GM19035 (cell line): ENCODE data around the gene AHR.
A peak's percentile ranks its signal among the peaks of the same experiment; 100 is the strongest.

Experiments used
- ATAC-seq: cut with Tn5 transposase; IDR thresholded peaks from one replicate; pipeline ENCODE4 v1.9.1; 2021; ENCODE audit not compliant: unreplicated experiment

The AHR gene

DNA sequence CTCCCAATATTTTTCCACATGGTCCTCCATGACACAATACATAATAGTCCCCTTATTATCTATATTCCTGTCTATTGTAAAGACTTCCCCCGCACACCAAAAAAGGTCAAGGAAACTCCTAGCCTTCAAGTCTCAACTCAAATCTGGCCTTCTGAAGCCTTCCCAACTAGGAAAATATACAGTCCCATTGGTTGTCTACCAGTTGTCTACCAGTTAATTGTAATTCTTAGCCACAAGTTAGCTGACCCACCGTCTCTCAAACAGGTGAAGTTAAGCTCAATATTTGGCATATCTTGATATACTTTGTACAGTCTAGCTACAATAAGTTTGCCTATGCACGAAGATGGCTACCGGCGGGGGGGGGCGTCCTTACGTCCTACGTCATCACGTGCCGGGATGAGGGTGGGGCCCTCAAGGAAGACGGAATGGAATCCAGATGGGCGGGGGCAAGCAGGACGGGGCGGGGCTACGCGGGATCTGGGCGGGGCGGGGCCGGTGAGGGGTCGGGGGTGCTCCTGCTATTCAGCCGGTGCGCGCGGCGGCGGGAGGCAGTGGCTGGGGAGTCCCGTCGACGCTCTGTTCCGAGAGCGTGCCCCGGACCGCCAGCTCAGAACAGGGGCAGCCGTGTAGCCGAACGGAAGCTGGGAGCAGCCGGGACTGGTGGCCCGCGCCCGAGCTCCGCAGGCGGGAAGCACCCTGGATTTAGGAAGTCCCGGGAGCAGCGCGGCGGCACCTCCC lies at the start of gene AHR:
Gene AHR, plus strand, starts transcription at position 551 of the 738 bp plus-strand sequence. CDS start 613 bp downstream, outside the sequence.
- ATAC-seq, result peak; percentile 52

DNA sequence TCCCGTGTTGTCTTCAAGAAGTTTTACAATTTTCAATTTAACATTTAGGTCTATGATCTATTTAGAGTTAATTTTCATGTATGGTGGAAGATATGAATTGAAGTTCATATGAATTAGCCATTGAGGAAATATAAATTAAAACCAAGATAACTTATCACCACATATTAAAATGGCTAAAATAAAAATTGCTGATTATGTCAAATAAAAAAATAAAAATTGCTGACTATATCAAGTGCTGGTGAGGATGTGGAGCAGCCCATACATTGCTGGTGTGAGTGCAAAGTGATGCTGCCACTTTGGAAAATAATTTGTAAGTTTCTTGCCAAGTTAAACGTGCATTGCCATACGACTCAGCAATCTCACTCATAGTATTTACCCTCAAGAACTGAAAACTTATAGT lies 44.6 kb upstream of the AHR start:
- ATAC-seq, result no peak

DNA sequence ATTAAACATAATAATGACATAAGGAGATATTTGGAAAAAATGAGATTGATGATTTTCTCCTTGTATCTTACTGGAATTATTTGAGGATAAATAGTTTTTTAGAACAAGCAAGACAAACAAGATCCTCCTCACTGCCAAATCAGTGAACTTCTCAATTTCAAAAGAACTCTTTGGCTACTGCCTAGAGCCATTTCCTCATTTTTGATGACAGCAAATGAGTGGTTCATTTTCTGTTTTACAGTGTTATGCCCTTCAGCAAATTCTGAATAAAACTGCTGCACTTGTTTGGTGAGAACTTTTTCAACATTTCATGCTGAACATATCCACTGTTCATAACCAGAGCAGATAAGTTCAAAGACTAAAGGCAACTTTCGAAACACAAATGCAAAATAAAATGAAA lies 42.5 kb upstream of the AHR start:
- no peak for ATAC-seq

DNA sequence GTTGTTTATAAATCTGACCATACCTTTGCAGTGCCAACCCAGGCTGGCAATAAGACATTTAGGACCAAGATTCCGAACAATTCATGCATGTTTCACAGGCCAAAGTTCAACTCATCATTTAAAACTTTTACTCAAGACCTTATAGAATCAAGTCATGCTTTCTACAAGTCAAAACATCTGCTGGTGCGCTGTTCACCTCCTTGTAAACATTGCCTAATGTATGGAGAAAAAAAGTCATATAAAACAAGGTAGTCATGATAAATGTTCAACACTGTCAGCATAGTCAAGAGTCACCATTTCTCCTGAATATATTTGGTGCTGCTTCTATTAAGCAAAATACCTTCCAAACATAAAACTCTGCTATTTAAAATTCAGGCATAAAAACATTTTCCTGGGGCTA lies 42.1 kb upstream of the AHR start:
- no peak for ATAC-seq

DNA sequence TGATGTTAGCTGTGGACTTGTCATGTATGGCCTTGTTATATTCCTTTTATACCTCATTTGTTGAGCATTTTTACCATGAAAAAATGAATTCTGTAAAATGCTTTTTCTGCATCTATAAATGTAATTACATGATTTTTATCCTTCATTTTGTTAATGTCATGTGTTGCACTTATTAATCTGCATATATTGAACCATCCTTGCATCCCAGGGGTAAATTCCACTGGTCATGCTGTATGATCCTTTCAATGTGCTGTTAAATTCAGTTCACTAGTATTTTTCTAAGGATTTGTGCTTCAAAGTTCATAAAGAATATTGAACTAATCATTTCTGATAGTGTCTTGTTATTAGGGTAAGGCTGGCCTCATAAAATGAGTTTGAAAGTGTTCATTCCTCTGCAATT lies 31.9 kb upstream of the AHR start:
- no peak for ATAC-seq

DNA sequence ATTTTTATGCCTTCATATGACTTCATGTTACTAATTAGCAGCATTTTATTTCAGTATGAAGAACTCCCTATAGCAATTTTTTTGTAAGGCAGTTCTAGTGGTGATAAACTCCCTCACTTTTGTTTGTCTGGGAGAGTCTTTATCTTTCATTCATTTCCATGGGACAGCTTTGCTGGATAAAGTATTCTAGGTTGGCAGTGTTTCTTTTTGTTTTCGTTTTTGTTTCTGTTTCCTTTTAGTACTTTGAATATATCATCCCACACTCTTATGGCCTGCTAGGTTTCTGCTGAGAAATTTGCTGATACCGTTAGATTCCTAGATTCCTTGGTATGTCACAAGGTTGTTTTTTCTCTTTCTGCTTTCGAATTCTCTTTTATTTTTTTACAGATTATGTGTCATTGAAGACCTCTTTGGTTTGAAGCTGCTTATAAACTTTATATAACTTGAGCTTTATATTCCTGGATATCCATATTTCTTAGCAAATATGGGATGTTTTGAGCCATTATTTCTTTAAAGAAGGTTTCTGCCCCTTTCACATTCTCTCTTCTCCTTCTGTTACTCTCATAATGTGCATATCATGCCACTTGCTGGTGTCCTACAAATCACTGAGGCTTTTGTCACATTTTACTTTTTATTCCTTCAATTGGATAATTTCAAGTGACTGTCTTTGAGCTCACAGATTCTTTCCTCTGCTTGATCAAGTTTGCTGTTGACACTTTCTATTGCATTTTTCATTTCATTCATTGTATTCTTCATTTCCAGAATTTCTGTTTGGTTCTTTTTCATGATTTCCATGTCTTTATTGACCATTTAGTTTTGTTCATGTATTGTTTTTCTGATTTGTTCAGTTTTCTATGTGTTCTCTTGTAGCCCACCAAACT lies 28.9 kb upstream of the AHR start:
- ATAC-seq, result no peak

DNA sequence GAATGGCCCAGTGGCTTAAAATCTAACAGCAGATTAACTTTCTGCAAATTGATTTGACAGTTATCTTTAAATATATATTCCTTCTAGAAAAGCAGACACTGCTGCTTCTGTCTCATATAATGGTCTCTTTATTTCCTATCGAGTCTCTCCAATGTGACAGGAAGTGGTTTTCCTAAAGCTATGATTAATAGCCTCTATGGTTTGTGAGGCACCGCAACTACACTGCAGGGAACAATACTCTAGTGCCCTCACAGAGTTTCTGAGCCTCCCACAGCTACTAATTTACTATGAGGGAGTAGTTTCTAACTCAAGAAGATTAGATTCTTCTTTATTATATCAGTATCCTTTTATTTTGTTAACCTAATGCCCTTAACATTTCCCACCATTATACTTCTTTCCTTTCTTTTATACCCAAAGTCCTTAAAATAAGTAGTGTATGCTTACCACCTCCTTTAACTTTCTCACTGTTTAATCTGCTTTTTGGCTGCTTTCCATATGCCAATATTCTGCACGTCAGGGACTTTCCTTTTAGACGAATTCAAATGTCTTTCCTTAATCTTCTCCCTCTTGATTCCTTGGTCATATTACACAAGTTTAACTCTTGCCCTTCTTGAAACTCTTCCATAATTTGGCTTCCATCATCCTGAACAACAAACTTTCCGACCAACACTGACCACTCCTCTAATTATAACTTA lies 23.8 kb upstream of the AHR start:
- no peak for ATAC-seq

DNA sequence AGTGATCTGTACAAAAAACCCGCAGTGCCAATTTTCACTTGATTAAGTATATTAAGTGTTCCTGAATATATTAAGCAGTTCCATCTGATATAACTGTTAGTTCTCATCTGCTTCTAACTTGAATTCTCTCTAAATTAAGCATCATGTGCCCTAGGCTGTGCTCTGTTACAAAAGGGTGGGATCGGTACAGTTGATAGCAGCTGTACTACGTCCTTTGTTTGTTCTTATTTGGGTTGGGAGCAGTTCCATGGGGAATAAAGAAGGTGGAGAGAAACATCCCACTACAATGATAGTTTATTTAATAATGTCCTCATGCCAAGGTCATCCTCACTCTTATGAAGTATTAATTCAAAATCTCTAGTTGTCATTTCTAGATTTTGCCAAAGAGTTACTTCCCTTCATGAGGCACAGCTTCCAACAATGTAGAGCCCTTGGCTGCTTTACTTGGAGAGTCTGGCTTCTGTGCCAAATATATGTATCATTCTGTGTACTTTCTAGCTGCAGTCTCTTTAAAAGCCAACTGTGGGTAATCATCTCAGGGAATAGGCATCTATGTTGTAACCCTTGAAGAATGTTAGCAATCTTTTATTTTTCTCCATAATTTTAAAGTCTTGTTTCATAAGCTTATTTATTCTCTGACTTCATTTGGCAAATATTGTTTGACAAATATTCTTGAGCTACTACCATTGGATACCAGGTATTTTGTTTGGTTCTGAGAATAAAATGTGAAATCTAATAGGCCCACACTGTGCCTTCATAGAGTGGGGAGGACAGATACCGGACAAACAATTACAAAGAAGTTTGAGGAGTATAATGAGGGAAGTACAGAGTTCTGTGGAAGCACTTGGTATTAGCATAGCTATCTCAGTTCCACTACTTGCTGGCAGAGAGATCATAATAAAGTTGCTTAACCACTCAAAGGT lies 22.4 kb upstream of the AHR start:
- ATAC-seq, result no peak

DNA sequence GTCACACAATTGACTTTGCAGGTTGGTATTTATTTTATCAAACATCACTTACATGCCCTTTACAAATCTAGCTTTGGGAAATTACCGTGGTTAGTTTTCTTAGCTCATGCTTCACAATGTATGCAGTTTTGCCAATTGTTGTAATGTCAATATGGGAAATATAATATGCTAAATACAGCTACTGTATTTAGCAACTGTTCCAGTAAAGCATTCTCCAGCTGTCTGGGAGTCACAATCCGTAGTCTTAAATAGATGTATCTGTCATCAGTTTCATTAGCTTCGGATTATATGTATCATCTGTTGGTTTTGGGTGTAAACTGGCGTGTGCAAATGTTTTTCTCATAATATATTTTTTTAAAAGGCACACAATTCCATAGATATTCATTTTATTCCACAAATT lies 19.4 kb upstream of the AHR start:
- no peak for ATAC-seq

DNA sequence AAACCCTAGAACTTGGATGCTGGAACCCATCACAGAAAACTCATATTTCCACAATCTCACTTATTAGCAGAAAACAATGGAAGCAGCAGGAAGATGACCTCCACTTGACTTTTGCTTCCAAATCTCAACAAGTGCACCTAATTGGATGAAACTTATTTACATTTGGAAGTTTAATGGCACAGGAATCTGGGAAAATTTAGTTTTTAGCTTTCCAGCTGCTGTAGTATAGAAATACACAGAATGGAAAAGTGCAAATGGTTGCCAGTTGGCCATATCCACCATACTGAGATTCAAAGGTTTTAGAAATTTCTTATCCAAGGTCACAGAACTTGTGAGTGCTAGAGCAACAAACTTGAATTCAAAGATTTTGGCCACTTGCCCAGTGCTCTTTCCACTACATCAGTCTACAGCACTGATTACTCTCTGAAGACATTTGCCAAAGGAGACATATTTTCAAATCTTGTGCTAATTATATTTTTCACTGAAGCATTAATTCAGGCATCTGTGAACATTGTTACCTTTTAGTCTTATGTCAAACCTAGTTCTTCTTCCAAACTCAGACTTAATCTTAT lies 9.3 kb upstream of the AHR start:
- ATAC-seq, result no peak

DNA sequence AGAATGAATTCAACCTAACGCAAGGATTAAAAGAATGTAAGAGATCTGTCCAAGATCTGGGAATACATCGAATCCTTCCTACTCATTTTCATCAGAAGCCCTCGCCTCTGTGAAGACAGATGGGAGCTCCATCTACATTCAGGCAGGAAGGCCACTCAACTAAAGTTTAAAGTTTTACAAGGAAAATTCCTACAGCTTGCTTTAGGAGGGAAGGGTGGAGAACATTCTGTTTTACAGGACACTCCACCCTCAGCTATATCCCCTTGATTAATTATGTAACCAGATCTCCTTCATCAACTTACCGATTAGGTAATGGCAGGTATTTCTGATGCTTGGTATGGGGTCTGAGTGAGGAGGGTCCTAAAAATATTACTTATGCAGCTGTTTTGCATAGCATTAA lies 5.6 kb upstream of the AHR start:
- ATAC-seq, result no peak

DNA sequence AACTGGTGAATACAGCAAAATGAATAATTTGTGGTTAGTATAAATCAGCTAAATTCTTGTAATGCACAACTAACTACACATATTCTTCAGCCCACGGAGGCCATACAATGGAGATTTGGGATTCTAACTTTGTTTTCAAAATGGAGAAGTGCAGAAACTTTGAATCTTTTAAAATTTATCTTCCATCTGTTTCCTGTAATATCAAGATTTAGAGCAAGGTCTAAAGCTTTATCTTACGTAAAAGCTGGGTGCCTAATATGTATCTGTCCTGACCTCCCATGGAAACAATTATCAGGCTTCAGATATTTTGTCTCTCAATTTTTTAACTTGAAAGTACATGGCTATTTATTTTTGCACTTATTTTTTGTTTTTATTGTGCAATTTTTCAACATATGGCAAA lies 5.0 kb upstream of the AHR start:
- ATAC-seq, result no peak

DNA sequence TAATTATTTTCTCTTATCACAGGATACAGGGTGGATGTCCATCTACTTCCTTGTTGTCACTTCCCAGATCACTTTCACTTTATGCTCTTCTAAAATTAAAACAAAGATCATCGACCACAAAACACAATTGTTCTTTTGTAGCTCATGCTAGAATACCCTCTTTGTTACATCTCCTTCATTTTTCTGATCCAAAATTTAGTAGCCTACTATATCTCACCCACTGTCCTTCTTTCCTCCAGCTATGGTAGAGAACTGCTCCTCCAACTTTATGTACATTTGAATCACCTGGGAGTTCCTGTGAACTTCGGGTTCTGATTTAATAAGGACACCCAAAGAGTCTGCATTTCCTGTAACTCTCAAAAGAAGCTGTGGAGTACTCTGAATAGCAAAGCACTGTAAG lies 1.2 kb upstream of the AHR start:
- ATAC-seq, result no peak

DNA sequence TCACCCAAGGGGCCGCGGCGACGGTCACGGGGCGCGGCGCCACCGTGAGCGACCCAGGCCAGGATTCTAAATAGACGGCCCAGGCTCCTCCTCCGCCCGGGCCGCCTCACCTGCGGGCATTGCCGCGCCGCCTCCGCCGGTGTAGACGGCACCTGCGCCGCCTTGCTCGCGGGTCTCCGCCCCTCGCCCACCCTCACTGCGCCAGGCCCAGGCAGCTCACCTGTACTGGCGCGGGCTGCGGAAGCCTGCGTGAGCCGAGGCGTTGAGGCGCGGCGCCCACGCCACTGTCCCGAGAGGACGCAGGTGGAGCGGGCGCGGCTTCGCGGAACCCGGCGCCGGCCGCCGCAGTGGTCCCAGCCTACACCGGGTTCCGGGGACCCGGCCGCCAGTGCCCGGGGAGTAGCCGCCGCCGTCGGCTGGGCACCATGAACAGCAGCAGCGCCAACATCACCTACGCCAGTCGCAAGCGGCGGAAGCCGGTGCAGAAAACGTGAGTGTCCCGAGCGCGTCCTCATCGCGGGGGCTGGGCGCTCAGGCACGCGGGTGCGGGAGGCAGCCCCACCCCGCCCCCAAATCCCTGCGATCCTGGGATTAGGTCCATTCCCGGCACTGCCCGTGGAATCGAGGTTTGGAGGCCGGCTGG lies 509 bp downstream of the AHR start:
- ATAC-seq, result peak; percentile 38

DNA sequence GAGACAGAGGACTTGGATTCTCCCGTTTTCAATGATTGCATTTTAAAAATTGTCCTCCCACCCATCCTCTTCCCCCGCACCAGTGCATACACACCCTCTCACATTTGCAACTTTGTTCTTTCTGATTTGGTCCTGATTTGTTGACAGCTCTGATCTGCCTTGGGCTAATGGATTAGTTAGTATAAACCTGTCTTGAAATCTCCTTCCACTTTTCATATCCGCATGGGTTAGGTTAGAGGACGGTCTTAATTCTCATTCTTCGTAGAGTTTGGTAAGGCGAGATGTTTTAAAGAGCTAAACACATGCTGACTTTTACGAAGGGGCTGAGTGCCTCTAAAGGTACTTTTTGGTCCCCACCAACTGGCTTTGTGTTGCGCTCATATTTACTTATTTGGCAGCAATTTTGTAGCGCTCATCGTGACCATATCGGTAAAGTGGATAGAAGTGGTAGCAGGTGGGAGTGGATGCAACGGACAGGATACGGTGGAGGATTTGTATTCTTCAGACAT lies 1.1 kb downstream of the AHR start:
- peak; percentile 4 for ATAC-seq

DNA sequence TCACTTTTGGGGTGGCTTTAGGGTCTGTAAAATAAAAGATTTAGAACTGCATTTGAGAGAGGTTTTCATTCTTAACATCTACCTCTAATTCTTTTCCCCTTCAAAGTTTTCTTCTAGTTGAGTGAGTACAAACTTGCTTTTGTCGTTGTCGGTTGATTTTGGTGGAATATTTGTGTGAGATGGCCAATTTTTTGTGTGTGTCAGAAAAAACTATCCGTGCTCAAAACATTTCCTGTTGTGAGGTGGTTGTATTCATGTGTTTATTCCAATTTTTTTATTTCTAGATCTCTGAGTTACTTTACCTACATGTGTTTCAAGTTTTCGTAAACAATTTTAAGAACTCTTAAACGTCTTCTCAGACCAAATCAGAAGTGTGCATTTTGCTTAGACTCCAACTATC lies 1.6 kb downstream of the AHR start:
- ATAC-seq, result no peak

DNA sequence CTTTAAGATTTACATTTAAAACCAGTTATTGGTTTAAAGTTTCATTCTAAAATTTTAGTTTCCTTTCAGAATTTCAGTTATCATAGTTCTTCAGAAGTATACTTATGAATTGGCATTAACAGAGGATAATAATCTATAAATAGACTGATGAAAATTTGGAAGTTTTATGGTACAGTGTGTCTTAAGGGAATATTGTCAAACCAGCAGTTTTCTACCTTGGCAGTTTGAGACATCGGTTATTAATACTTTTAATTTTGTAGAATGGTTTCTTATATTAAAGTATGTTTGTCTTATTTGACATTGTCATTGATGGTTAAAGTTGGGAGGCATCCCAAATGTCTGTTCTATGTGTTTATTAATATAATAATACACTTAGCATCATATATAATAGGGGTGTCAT lies 2.0 kb downstream of the AHR start:
- no peak for ATAC-seq

DNA sequence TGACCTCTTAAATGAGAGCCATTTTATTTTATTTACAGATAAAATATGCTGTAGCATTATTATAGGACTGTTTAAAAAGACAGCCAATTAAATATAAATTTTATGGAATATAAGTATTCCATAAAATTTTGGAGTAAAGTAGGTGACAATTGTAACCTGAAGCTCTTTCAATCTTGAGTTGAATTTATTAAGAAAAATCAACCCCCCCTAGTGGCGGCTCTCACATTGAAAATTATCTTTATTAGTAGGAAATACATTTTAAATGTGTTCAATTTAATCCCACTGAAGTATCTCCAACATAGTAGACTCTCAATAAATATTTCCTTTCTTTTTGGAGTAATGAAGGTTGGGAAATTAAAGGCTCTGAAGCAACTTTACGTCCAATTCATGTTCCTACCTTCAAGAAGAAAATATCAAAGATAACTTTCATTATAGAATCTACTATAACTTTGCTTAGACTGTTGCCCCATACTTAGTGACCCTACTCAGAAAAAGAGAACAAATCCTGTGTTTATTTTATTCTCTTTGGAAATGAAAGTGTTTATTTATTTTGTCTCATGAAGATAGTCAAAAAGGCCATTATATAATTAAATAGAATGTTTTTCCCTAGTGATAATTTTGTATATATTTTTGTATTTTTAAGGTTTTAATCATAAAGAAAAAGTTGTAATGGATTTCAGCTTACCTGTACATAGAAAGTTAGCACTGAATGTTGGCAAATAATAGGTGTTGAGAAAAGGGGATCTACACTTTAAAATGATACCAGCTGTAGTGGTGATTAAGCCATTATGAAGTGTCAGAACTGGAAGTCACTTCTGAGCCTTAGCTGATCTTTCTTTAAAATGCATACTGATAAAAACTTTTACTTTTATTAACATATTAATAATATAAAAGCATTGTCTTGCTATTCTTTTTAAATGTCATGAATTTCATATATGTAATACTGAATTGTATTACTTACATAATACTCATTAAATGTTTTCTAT lies 3.3 kb downstream of the AHR start:
- no peak for ATAC-seq
